ENCODE data around the gene ZCCHC7.

ZCCHC7 gene

DNA sequence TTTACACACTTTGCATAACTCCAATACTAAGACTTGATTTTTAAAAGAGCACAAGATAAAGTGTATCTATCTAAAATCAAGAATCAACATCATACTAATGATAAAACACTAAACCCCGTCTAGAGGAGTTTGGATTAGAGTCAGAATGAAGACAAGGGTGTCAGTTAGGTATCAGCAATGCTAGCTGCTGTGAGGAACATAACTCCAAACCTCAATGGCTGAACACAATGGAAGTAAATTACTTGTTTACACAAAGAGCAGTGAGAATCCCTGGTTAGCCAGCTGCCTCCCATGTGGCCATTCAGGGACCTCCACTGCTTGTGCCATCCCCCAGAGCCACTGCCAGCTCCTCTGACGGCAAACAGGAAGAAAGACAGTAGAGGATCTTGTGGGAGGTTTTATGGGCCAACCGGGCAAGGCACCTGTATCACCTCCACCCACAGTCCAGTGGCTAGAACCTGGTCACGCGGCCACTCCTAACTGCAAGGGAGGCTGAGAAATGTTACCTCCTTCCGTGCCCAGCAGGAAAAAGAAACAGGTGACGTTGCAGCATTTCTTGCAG lies 278.2 kb downstream of the ZCCHC7 start:
- DNase-seq (ENCODE audit: low read depth in 4 of 4, low spot score in 1 of 4) = no peak

DNA sequence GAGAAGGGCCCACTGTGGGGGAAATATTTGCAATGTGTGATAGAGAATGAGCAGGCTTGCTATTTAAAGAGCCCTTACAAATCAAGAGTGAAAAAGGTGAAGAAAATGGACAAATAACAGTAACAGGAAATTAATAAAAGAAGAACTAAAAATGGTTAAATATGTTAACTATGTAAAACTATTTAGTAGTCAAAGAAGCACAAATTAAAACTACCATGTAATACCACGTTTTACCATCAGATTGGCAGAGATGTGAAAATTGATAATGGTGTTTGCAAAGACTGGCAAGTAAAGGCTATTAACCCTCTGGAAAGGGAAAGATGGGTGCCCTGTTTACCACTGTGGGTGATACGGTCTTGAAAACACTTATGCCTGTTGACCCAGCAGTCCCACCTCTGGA lies 279.0 kb downstream of the ZCCHC7 start:
- DNase-seq (ENCODE audit: low read depth in 4 of 4, low spot score in 1 of 4) = no peak

GRCh38 chr9:37404590-37404989 lies 284.2 kb downstream of the ZCCHC7 start:
- no peak for DNase-seq (ENCODE audit: low read depth in 4 of 4, low spot score in 1 of 4)

GRCh38 chr9:37405350-37405749 lies 285.0 kb downstream of the ZCCHC7 start:
- DNase-seq (ENCODE audit: low read depth in 4 of 4, low spot score in 1 of 4) = no peak

- no peak for DNase-seq (ENCODE audit: low read depth in 4 of 4, low spot score in 1 of 4)
These were observed 285.5 kb downstream of the ZCCHC7 start for GRCh38 chr9:37405764-37406380.

- DNase-seq (ENCODE audit: low read depth in 4 of 4, low spot score in 1 of 4) = no peak
These were observed 286.4 kb downstream of the ZCCHC7 start for GRCh38 chr9:37406603-37407401.

DNA sequence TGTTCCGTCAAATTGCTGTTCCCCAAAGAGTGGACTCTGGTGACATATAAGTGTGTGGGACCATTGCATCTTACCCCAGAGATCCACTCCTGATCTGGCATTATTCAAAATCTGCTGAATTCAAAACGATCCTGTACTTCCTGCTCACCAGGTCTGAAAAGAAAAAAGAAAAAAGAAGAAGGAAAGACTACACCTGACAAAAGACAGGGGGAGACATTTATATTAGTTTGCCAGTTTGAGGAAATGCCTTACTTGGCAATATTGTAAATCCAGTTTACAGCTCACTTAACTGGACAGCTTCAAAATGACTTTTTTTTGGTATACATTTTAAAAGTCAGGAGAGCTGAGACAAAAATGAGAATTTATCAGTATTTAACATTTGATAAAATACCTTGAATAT lies 287.1 kb downstream of the ZCCHC7 start:
- no peak for DNase-seq (ENCODE audit: low read depth in 4 of 4, low spot score in 1 of 4)

All from stimulated activated CD4-positive, alpha-beta T cell treated with anti-CD3 and anti-CD28 coated beads, Interleukin-1b, Interleukin-23, amount 100 ng/mL, for 24 hours (primary cell).